Adipocyte (in vitro differentiated cells): ENCODE results near the gene NOTUM.

Source experiments
- DNase-seq: peaks from one replicate; pipeline ENCODE4 v3.0.0-alpha.2; 2015; ENCODE audit warnings: low read depth
- H3K27me3 ChIP-seq: replicated peaks from 2 replicates; pipeline ENCODE4 v1.7.0; 2013; ENCODE audit warnings: mild to moderate bottlenecking, low read length, moderate library complexity; ENCODE audit not compliant: control insufficient read depth, insufficient read depth
- H3K36me3 ChIP-seq: 2 replicates; pipeline ENCODE4 v1.7.0; 2013; ENCODE audit warnings: low read length, mild to moderate bottlenecking, moderate library complexity; ENCODE audit not compliant: control insufficient read depth, insufficient read depth, severe bottlenecking
- H3K4me1 ChIP-seq: 2 replicates; pipeline ENCODE4 v1.7.0; 2013; ENCODE audit warnings: mild to moderate bottlenecking, low read length, moderate library complexity; ENCODE audit not compliant: control insufficient read depth, insufficient read depth
- H3K4me3 ChIP-seq: 2 replicates; pipeline ENCODE4 v1.7.0; 2013; ENCODE audit warnings: mild to moderate bottlenecking, low read length, moderate library complexity
- H3K9ac ChIP-seq: 2 replicates; pipeline ENCODE4 v1.7.0; 2013; ENCODE audit warnings: mild to moderate bottlenecking, low read length, moderate library complexity
- H3K9me3 ChIP-seq: 2 replicates; pipeline ENCODE4 v1.7.0; 2013; ENCODE audit warnings: mild to moderate bottlenecking, low read length, moderate library complexity; ENCODE audit not compliant: control insufficient read depth

The NOTUM gene

DNA sequence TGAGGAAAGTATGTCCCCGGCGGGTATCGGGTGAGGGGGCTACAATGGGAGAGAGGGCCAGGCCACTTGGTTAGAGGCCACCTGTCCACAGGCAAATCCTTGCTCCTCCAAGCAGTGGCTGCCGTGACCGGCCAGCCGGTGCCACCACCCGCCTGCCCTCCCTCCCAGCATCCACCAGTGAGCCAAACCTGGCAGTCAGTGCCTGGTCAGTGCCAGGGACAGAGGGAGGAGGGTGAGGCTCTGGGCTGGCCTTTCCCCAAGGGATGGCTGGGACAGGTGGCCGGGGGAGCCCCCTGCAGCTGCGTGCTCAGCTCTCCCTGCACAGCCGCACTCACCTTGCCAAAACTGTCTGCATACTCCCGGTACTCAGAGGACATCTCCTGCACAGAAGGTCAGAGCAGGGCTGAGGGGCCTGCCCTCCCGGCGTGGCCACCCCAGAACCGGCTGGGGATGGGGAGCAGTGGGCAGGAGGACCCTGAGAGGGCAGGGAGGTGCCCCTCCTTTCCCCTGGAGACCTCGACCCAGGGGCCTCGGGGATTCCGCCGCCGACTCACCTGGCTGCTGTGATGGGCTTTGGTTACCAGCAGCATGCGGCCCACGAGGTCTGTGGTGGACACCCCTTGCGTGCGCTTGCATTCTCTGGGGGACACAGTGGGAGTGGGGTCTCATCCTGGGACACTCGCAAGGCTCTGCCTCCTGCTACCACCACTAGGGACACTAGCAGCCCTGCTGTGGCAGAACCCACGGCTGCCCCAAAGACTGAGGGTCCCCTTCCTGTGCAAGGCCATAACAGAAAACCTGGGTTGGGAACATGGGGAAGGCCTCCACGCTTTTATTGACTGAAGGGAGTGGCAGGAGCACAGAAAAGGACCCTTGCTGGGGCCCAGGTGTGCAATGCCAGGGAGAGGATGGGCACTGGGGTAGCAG is 53.5 kb downstream of the NOTUM start:
- no peak overlapping the region for H3K4me3 ChIP-seq
- no peak for DNase-seq
- H3K9ac ChIP-seq = no peak overlapping the region
- H3K9me3 ChIP-seq = no peaks in the 10 kb centered on the region
- peaks cover 62% of the 10 kb centered on the region for H3K36me3 ChIP-seq
- peaks cover 13% of the 10 kb centered on the region for H3K4me1 ChIP-seq
- H3K27me3 ChIP-seq = no peaks in the 10 kb centered on the region

DNA sequence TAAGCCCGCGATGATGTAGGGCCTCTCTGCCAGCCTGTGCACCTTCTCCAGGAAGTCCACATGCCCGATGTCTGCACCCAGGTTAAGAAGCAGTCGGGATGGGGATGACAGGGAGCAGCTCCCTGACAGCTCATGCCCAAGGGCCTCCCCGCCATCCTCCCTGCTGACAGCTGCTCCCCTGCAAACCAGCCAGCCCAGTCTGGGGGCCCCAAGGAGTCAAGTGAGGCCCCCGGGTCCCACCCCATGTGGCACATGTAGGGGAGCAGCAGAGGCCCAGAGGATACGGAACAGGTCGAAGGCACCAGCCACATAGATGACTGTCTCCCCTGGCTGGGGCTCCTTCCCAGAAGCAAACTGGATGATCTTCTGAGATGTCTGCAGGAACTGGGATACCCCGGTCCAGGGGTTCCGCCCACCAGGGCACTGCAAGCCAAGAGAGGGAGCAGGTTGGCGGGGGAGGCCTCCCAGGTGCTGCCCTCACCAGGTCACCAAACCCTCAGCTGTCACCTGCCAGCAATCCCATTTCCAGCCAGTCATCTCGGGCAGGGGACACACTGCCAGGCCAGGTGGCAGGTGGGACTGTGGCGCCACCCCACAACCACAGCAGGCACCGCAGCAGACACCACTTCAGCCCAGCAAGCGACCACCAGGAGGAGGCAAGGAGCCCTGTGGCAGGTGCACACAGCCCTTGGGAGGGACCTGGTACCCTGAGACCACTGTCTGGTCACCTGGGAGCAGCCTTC is 54.3 kb downstream of the NOTUM start:
- no peak for DNase-seq
- Histone ChIP-seq H3K4me3 (no peak overlapping the region), H3K36me3 (peaks cover 57% of the 10 kb centered on the region), H3K9me3 (no peaks in the 10 kb centered on the region), H3K9ac (no peak overlapping the region), H3K27me3 (no peaks in the 10 kb centered on the region), H3K4me1 (peaks cover 13% of the 10 kb centered on the region)

DNA sequence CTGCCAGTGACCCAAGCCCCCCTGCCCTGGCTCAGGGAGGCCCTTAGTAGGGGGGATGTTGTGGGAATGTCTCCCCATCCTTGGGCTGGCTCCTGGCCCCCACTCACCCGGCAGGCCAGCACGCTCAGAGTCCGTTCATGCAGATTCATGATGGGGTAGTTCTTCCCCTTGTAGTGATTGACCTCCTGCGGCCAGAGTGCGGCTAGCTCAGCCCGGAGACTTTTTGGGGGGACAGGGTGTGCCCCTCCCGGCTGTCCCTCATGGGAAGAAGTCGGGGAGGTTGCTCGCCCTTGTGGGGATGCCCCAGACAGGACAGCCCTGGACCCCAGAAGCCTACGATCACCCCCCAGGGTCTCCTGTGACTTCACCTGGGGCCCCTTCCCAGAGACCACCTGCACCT is 55.0 kb downstream of the NOTUM start:
- no peak overlapping the region for H3K9ac ChIP-seq
- no peaks in the 10 kb centered on the region for H3K27me3 ChIP-seq
- H3K9me3 ChIP-seq = no peaks in the 10 kb centered on the region
- peaks cover 57% of the 10 kb centered on the region for H3K36me3 ChIP-seq
- H3K4me3 ChIP-seq = no peak overlapping the region
- peaks cover 13% of the 10 kb centered on the region for H3K4me1 ChIP-seq
- no peak for DNase-seq

DNA sequence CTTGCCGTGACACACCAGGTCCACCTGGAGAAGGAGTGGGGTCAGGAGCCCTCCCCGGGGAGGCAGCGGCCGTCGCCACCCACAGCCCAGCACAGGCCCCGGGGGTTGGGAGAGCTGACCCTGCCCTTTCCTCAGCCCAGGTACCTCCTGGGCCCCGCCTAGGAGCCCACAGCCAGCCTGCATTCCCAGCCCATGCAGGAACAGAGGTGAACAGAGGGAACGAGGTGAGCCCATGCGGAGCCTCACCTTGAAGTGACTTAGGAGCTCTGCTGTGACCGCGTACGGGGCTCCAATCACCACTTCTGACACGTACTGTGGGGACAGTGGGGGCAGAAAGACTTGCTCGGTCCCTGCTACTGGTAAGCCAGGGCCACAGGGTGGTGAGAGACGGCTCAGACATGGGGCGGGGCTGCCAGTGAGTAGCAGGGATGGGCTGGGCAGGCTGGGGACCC is 55.5 kb downstream of the NOTUM start:
- Histone ChIP-seq H3K27me3 (no peaks in the 10 kb centered on the region), H3K36me3 (peaks cover 57% of the 10 kb centered on the region), H3K4me3 (no peak overlapping the region)

DNA sequence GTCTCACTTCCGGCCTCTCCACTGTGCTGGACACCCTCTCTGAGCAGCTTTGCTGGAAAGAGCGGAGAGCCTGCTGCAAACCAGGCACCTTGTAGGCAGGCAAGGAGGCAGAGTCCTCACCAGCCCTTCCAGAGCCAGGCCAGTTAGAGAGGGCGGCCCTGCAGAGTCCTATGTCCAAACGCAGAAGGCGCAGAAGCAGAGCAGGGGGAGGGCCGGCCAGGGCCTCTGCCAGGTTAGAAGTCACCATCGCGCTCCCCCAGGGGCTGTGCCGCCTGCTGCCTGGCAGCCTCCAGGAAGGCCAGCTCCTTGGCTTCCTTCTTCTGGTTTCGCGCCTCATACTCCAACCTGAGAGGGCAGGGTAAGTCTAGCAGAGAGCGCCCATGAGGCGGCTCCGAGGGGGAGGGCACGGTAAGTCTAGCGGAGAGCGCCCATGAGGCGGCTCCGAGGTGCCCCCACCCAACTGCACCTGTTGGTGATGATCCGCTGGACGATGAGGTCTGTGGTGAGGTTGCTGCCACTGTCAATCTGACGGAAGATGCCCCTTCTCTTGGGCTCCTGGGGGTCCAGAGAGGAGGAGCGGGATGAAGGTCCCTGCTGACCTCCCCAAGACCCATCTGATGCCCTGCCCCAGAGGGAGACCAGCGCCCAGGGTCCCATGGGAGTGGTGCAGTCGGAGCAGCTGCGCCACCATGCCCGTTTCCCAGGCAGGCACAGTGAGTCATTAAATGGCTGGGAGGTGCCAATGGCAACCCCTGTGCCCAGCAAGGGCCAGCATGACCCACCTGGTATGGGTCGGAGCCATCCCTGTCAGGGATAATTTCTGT is 56.2 kb downstream of the NOTUM start:
- Histone ChIP-seq H3K27me3 (no peaks in the 10 kb centered on the region), H3K36me3 (peaks cover 57% of the 10 kb centered on the region), H3K4me3 (no peak overlapping the region), H3K9me3 (no peaks in the 10 kb centered on the region), H3K9ac (no peak overlapping the region), H3K4me1 (peaks cover 8% of the 10 kb centered on the region)
- no peak for DNase-seq

More for the DNA sequence above, 55.5 kb downstream of the NOTUM start:
- Histone ChIP-seq H3K9ac (no peak overlapping the region), H3K9me3 (no peaks in the 10 kb centered on the region), H3K4me1 (peaks cover 13% of the 10 kb centered on the region)
- no peak for DNase-seq

DNA sequence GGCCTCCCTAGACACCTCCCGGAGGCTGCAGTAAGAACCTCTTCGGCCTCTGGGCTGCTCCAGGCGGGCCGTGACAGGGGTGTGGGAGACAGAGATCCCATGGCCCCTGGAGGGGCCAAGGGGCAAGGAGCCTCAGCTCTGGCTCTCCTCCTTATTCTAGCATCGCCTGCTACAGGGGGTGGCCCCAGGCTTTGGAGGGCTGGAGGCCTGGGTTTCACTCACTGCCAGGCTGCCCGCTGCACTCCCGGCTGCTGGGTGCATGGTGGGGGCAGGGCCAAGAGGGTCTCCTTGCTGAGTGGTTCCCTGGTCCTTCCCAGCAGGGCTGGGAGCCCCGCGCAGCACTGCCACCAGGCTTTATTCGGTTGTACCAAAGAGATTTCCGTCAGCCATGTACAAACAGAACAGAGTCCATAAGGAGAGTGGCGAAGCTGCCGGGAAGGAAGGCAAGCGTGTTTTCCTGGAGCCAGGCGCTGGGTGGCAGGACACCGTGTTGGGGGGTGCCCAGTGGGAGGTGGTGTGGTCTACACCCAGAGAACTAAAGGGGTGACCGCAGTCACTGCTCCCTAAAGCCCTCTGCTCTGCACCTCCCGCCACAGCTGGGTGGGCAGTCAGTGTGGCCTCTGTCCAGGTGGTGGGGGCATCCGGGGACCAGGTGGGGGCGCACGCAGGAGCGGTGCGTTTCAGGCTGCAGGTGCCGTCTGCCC is 56.9 kb downstream of the NOTUM start:
- peaks cover 54% of the 10 kb centered on the region for H3K36me3 ChIP-seq
- no peak overlapping the region for H3K4me3 ChIP-seq
- H3K4me1 ChIP-seq = peaks cover under 1% of the 10 kb centered on the region
- H3K9me3 ChIP-seq = no peaks in the 10 kb centered on the region
- H3K9ac ChIP-seq = no peak overlapping the region
- DNase-seq = no peak
- no peaks in the 10 kb centered on the region for H3K27me3 ChIP-seq

DNA sequence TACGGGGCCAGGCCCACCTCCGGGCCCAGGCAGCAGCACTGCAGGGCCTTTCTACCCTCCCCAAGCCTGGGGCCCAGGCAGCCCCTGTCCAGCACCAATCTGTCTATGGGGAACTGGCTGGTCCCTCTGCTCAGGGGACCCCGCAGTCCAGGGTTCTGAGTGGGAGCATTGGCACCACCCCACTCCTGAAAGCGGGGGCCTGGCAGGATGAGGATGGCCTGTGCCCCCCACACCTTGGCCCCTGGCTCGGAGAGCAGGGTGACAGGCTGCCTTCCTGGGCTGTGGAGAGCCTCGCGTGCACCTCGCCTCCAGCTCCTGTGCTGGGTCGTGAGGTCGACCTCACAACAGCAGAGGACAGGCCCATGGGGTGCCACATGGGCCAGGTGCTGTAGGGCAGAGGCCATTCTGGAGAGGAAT is 57.6 kb downstream of the NOTUM start:
- H3K4me3 ChIP-seq = no peak overlapping the region
- H3K9ac ChIP-seq = no peak overlapping the region
- DNase-seq = no peak
- peaks cover 53% of the 10 kb centered on the region for H3K36me3 ChIP-seq
- H3K4me1 ChIP-seq = peaks cover 3% of the 10 kb centered on the region
- H3K27me3 ChIP-seq = no peaks in the 10 kb centered on the region
- no peaks in the 10 kb centered on the region for H3K9me3 ChIP-seq

DNA sequence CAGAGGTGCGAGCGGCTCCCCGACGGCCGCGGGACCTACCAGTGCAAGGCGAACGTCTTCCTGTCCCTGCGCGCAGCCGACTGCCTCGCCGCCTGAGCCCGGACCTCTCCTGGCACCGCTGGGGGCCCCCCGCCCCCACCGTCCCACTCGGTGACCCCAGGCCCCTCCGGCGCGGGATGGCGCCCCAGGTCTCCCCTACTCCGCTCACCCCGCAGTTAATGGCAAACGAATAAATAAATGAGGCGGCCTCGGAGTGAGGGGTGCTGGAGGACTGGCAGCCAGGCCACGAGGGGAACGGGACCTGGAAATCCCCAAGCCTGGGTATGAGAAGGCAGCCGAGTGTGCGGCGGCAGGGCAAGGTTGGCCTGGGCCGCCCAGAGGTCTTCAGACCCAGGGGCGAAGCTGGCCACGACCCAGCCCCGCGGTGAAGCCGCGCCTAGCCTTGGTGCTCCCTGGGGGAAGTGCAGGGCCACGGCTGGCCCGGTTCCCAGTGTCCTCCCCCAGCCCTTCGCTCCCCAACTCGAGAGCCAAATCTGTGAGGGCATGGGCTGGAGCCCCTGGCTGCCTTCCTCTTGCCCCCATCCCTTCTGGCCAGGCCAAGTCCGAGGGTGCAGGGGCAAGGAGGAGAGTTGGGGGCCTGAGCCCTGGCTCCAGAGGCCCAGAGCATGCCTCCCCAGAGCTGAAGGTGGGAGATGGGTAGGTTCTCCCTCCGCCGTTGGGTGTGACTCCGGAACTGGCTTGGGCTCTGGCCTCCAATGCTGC is 58.2 kb downstream of the NOTUM start:
- Histone ChIP-seq H3K4me3 (no peak overlapping the region), H3K36me3 (peaks cover 55% of the 10 kb centered on the region), H3K9ac (peak overlapping the region; percentile 49), H3K27me3 (no peaks in the 10 kb centered on the region), H3K9me3 (no peaks in the 10 kb centered on the region), H3K4me1 (peaks cover 8% of the 10 kb centered on the region)
- no peak for DNase-seq
